HG02763 (cell line): ENCODE measurements around the gene KSR2.
"Not testable (repeated sequence)": the region's sequence is repeated elsewhere in the genome, so short reads cannot be mapped to it uniquely, and the experiment has no call there.

ENCODE experiments used
- ATAC-seq: cut with Tn5 transposase; IDR thresholded peaks from one replicate; pipeline ENCODE4 v1.9.1; 2021; ENCODE audit warnings: mild to moderate bottlenecking, moderate library complexity; ENCODE audit not compliant: unreplicated experiment

Gene KSR2

GRCh38 chr12:117892441-117892840 lies 76.3 kb downstream of the KSR2 start:
- ATAC-seq = no peak

GRCh38 chr12:117891265-117891664 lies 77.5 kb downstream of the KSR2 start:
- not testable (repeated sequence) for ATAC-seq

GRCh38 chr12:117890644-117891043 lies 78.1 kb downstream of the KSR2 start:
- ATAC-seq = no peak

GRCh38 chr12:117890137-117890536 lies 78.7 kb downstream of the KSR2 start:
- no peak for ATAC-seq

GRCh38 chr12:117889098-117889497 lies 79.7 kb downstream of the KSR2 start:
- no peak for ATAC-seq

GRCh38 chr12:117885211-117885610 lies 83.6 kb downstream of the KSR2 start:
- ATAC-seq = no peak

GRCh38 chr12:117884161-117884560 lies 84.6 kb downstream of the KSR2 start:
- no peak for ATAC-seq

- no peak for ATAC-seq
Measured at GRCh38 chr12:117882603-117883184, 86.1 kb downstream of the KSR2 start.

GRCh38 chr12:117882181-117882580 lies 86.6 kb downstream of the KSR2 start:
- ATAC-seq = no peak

- no peak for ATAC-seq
Measured at GRCh38 chr12:117881517-117881916, 87.3 kb downstream of the KSR2 start.

GRCh38 chr12:117878605-117879004 lies 90.2 kb downstream of the KSR2 start:
- ATAC-seq = no peak

- no peak for ATAC-seq
Measured at GRCh38 chr12:117876436-117876816, 92.4 kb downstream of the KSR2 start.

GRCh38 chr12:117875744-117876435 lies 92.9 kb downstream of the KSR2 start:
- ATAC-seq = no peak

GRCh38 chr12:117874842-117875434 lies 93.9 kb downstream of the KSR2 start:
- ATAC-seq = no peak

- ATAC-seq = not testable (repeated sequence)
Measured at GRCh38 chr12:117874198-117874597, 94.6 kb downstream of the KSR2 start.

- ATAC-seq = no peak
Measured at GRCh38 chr12:117872546-117873169, 96.1 kb downstream of the KSR2 start.

- ATAC-seq = no peak
Measured at GRCh38 chr12:117869551-117869950, 99.2 kb downstream of the KSR2 start.

- ATAC-seq = no peak
Measured at GRCh38 chr12:117867348-117867747, 101.4 kb downstream of the KSR2 start.

GRCh38 chr12:117865505-117865904 lies 103.3 kb downstream of the KSR2 start:
- no peak for ATAC-seq

- no peak for ATAC-seq
Measured at GRCh38 chr12:117863002-117863709, 105.6 kb downstream of the KSR2 start.

GRCh38 chr12:117861691-117862090 lies 107.1 kb downstream of the KSR2 start:
- no peak for ATAC-seq
